Parathyroid adenoma (tissue), 2 donors: ENCODE data around the gene EDN3.

ENCODE experiments used
- H2AFZ ChIP-seq: fragments of 300-600 bp; sonication (generic); one replicate; pipeline ENCODE4 v1.7.0; 2017; ENCODE audit warnings: antibody characterized with exemption, mild to moderate bottlenecking
- H3K27ac ChIP-seq: fragments of 300-600 bp; sonication (generic); one replicate; pipeline ENCODE4 v1.7.0; 2017
- H3K27me3 ChIP-seq: fragments of 300-600 bp; sonication (generic); one replicate; pipeline ENCODE4 v1.7.0; 2017; ENCODE audit warnings: low read length; ENCODE audit not compliant: control insufficient read depth, insufficient read depth
- H3K36me3 ChIP-seq: fragments of 300-600 bp; sonication (generic); one replicate; pipeline ENCODE4 v1.7.0; 2017; ENCODE audit warnings: low read length; ENCODE audit not compliant: control insufficient read depth, insufficient read depth
- H3K4me1 ChIP-seq: fragments of 300-600 bp; sonication (generic); one replicate; pipeline ENCODE4 v1.7.0; 2017; ENCODE audit warnings: control low read depth
- H3K4me2 ChIP-seq: fragments of 300-600 bp; sonication (generic); one replicate; pipeline ENCODE4 v1.7.0; 2017; ENCODE audit warnings: low read length
- H3K4me3 ChIP-seq: fragments of 300-600 bp; sonication (generic); one replicate; pipeline ENCODE4 v1.7.0; 2017; ENCODE audit warnings: low read depth, low read length
- H3K79me2 ChIP-seq: fragments of 300-600 bp; sonication (generic); one replicate; pipeline ENCODE4 v1.7.0; 2017; ENCODE audit warnings: control low read depth
- H3K9ac ChIP-seq: fragments of 300-600 bp; sonication (generic); one replicate; pipeline ENCODE4 v1.7.0; 2017; ENCODE audit warnings: mild to moderate bottlenecking
- H3K9me3 ChIP-seq: fragments of 300-600 bp; sonication (generic); one replicate; pipeline ENCODE4 v1.7.0; 2017; ENCODE audit warnings: low read length; ENCODE audit not compliant: control insufficient read depth
- TF ChIP-seq, protein P1 (sequence below): fragments of 300-600 bp; sonication (generic); IDR thresholded peaks from one replicate; pipeline ENCODE4 v1.7.0; 2017; ENCODE audit warnings: antibody characterized with exemption, mild to moderate bottlenecking
- donor health status: primary hyperparathyroidism.

Gene EDN3

DNA sequence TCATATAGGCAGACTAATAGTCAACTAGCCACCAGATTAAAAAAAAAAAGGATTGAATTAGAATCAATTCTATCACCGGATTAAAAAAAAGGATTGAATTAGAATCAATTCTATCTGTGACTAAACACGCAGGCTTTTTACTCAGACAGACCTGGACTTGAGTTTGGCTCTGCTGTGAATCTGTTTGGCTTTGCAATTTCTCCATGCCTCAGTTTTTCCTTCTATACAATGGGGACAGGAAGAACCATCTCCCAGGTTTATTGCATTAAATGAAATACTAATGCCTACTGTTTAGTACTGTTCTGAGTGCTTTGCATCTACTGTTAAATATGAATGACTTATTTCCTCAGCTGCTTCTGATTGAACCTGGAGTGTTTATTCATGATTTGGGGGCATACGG lies 30.0 kb upstream of the EDN3 start:
- TF ChIP-seq, protein P1, sequence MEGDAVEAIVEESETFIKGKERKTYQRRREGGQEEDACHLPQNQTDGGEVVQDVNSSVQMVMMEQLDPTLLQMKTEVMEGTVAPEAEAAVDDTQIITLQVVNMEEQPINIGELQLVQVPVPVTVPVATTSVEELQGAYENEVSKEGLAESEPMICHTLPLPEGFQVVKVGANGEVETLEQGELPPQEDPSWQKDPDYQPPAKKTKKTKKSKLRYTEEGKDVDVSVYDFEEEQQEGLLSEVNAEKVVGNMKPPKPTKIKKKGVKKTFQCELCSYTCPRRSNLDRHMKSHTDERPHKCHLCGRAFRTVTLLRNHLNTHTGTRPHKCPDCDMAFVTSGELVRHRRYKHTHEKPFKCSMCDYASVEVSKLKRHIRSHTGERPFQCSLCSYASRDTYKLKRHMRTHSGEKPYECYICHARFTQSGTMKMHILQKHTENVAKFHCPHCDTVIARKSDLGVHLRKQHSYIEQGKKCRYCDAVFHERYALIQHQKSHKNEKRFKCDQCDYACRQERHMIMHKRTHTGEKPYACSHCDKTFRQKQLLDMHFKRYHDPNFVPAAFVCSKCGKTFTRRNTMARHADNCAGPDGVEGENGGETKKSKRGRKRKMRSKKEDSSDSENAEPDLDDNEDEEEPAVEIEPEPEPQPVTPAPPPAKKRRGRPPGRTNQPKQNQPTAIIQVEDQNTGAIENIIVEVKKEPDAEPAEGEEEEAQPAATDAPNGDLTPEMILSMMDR = no peak
- Histone ChIP-seq H3K36me3 (no peaks in the 10 kb centered on the region), H3K9ac (no peak overlapping the region), H3K4me2 (no peak overlapping the region), H3K4me3 (no peak overlapping the region), H3K27me3 (no peaks in the 10 kb centered on the region), H3K79me2 (no peaks in the 10 kb centered on the region), H2AFZ (no peak overlapping the region), H3K4me1 (no peaks in the 10 kb centered on the region), H3K27ac (no peak overlapping the region), H3K9me3 (no peaks in the 10 kb centered on the region)

DNA sequence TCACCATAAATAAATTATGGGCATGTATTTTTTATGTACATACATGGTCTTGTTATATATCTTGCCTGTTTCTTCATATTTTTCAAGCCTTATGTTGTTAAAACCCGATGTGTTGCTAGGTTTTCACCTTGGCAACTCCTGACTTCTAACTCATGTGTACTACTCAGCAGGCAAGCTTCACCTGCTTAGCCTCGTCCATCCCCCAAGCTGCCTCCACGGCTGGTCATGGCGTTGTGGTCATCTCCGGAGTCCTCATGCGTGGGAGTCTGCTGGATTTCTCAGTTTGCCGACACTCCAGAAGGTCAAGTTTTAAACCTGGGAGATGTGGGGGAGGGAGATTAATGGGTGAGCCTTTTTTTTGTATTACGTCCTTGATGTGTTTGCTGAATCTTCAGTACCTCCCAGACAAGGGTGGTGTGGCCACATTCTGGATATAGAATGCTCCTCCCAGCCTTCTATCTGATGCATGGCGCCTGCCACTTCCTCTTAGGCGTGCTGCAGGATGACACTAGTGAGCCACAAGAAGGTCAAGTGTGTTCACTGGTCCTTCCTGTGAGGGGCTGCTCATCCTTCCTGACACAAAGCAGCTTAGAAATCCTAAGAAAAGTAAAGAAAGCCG lies 26.6 kb upstream of the EDN3 start:
- Histone ChIP-seq H3K9ac (no peak overlapping the region), H2AFZ (no peak overlapping the region), H3K27ac (no peak overlapping the region), H3K9me3 (no peaks in the 10 kb centered on the region), H3K4me2 (no peak overlapping the region), H3K36me3 (no peaks in the 10 kb centered on the region), H3K79me2 (no peaks in the 10 kb centered on the region), H3K4me3 (no peak overlapping the region), H3K4me1 (no peaks in the 10 kb centered on the region), H3K27me3 (no peaks in the 10 kb centered on the region)
- TF ChIP-seq, protein P1 = no peak

DNA sequence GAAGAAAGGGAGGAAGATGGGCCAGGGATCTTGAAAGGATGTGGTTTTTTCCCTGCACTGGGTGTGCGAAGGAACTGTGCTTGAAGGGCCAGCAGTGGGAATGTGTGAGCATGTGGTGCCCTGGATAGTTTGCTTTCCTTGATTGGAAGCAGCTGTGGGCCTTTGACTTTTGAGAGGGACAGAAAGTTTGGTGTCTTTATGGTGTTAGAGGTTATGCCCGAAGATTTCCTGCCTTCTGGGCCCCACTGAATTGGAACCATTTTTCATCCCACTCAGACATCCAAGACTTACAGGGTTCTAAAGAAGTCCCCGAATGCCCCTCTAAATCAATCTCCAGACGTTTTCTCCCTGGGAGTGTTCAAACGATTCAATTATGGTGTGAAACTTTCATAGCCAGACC lies 23.5 kb upstream of the EDN3 start:
- Histone ChIP-seq H3K9ac (no peak overlapping the region), H3K36me3 (no peaks in the 10 kb centered on the region), H3K27me3 (no peaks in the 10 kb centered on the region), H3K4me2 (no peak overlapping the region), H3K27ac (no peak overlapping the region), H2AFZ (no peak overlapping the region), H3K4me1 (no peaks in the 10 kb centered on the region), H3K4me3 (no peak overlapping the region), H3K9me3 (no peaks in the 10 kb centered on the region), H3K79me2 (no peaks in the 10 kb centered on the region)
- TF ChIP-seq, protein P1 = no peak

DNA sequence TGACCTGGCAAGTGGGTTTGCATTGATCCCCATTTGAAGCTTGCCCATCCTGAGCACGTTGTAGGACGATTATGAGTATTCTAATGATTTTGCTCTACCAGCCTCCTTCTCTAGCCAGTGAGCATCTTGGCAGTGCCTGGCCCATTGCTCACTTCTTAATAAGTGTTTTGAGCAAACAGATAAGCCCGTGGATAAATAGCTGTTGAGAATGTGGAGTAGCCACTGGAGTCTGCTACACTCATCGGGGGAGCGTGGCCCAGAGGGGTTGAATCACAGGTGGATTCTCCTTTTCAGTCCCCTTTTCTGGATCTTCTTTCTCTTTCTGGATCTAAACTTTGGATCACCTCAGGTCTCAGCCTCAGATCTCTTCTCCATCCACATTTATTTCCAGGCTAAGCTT lies 15.9 kb upstream of the EDN3 start:
- no peak overlapping the region for H3K27ac ChIP-seq
- H2AFZ ChIP-seq = no peak overlapping the region
- H3K4me3 ChIP-seq = no peak overlapping the region
- no peak overlapping the region for H3K9ac ChIP-seq
- TF ChIP-seq, protein P1 = no peak
- H3K9me3 ChIP-seq = no peaks in the 10 kb centered on the region
- no peaks in the 10 kb centered on the region for H3K36me3 ChIP-seq
- H3K4me1 ChIP-seq = no peaks in the 10 kb centered on the region
- no peaks in the 10 kb centered on the region for H3K27me3 ChIP-seq
- no peak overlapping the region for H3K4me2 ChIP-seq
- no peaks in the 10 kb centered on the region for H3K79me2 ChIP-seq

DNA sequence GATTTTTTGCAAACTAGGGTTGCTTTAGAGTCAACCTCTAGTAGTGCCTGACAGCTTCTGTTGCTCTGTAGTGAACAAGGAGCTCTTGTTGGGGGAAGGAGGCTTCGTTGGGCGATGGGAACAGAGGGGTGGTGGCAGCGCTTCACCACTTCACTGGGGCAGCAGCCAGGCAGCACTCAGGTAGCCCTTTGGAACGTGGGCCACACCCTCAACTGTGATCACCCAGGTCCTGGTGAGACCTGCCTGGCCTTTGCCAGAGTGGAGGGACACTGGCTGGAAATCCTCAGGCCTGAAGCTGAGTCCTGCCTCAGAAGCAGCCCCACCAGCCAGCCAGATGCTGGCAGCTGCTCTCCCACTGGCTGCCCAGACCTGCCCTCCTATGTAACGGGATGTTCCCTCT lies 10.4 kb upstream of the EDN3 start:
- Histone ChIP-seq H3K79me2 (no peaks in the 10 kb centered on the region), H3K27ac (no peak overlapping the region), H3K4me1 (no peaks in the 10 kb centered on the region), H3K4me2 (no peak overlapping the region), H3K4me3 (no peak overlapping the region), H2AFZ (no peak overlapping the region), H3K9ac (no peak overlapping the region), H3K27me3 (no peaks in the 10 kb centered on the region), H3K9me3 (no peaks in the 10 kb centered on the region), H3K36me3 (no peaks in the 10 kb centered on the region)
- TF ChIP-seq, protein P1 = no peak
